Stimulated activated CD8-positive, alpha-beta memory T cell treated with anti-CD3 and anti-CD28 coated beads, Interleukin-7, amount 100 ng/mL, for 24 hours (primary cell): Measurements from ENCODE around the gene TRAF1.

Source experiments
- DNase-seq: peaks from one replicate; pipeline ENCODE4 v3.0.0-alpha.2; 2020; ENCODE audit warnings: low read depth

TRAF1 gene

DNA sequence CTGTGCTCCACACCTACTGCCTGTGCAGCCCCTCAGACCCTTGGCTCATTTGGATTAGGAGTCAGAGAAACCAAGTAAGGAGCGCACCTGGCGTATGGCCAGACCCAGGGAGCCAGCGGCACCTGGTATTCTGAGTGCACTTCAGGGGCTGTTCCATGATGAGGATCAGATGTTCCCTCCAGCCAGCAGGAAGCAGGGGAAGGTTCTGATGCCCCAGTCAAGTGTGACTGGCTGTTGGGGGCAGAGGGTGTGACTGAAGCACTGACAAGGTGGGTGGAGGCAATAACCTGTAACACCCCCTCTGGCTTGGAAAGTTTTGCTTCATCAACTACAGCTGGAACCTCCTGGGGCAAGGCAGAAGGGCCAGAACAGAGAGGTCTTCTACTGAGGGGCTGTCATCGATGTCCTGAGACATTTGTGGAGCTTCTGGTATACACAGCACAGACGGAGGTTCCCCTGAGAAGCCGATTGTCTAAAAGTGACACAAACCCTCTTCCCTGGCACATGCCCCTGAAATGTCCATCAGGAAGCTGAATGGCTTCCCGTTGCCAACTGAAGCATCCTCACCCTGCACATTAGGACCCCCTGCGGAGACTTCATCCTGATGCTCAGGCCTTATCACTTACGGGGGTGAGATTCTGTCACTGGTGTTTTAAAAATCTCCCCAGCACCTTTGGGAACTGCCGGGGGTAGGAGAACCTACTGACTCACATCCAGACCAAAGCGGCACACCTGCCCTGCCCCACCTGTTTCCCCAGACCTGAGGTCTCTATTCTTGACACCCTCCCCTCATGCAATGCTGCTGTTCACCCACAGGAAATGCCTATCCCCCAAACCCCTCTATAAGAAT is 21.1 kb downstream of the TRAF1 start:
- no peak for DNase-seq

DNA sequence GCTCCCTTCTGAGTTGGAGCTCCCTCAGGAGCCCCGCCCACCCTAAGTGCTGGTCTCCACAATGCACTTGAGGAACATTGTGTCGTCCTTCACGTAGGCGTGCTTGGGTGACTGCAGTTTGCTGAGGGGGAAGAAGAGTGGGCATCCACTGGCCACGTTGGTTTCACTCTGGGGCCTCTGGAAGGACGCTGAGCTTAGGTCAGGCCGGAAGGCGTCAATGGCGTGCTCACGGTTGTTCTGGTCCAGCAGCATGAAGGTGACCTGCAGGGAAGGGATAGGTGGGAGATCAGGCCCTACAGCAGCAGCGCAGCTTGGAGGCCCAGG is 21.7 kb downstream of the TRAF1 start:
- no peak for DNase-seq

DNA sequence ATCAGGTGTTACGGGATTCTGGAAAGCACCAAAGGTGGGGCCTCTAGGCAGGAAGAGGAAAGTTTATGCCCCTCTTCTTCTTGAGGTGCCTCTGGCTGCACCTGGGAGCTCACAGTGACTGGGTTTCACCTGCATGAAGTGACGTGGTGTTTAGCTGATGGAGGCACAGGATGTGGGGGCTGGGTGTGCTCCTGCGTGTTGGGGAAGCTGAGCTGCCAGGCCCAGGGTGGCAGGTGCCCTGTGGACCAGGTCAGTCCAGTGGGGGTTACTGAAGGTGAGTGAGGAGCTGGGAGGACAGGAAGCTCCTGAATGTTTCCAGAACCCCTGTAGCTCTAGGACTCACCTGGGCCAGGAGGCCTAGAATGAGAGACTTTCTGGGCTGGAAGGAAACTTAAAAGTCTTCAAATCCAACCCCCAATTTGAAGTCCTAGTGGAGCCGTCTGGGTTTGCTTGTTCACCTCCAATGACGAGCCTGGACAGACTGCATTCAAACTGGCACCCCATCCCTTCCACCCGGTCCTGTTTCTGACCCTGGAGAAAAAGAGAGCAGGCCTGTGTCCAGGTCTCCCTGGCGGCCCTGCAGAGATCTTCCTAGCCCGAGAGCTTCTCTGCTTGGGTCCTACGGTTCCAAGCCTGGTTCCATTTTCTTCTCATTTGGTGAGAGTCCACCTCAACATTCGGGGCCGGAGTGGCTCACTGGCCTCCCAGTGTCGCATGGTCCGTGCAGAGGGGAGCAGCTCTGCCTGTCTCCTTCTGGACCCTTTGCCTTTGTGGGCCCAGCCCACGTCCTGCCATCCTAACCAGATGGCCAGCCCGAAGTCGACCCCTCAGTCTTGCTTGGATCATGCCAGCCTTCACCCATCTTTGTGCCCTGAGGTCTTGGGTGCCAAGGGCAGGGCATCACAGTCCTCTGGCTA is 22.3 kb downstream of the TRAF1 start:
- no peak for DNase-seq

DNA sequence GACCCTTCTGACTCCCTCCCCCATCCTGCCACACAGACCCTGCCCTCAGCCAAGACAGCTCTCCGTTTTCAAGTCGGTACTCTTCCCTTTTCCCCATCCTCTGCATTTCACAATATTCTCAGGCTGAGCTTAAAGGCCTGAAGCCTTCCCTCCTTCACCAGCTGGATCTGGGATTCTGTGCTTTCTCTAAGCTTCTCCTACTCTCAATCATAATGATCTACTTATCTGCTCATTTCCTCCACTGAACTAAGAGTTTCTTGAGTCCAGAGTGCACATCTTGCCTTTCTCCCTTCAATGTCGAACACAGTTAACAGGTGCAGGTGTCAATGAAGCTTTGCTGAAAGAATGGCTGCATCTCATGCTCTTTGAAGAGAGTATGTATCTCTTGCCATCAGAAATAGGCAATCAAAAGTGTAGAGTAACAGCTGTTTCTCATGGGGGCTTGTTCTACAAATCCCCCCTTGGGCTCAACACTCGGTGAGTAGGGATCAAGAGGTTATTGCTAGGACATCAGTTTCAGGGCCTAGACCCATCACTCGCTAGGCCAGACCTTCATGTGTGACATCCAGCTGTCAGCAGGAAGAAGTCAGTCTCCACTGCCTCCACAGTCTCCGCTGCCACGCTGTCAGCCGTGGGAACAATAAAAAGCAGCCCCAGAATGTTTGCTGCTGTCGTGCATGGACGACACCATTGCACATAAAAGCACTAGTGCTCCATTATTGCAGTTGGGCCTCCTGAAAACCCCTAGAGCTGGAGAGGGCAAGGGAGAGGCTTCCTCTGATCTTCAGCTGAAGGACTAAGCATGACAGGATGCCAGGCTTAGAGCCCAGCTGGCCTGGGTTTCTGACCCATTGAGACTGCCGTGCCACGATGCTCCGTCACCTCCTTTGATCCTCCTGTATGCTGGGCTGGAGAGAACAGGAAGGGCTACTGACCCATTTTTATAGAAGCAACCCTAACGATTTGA is 23.7 kb downstream of the TRAF1 start:
- no peak for DNase-seq

DNA sequence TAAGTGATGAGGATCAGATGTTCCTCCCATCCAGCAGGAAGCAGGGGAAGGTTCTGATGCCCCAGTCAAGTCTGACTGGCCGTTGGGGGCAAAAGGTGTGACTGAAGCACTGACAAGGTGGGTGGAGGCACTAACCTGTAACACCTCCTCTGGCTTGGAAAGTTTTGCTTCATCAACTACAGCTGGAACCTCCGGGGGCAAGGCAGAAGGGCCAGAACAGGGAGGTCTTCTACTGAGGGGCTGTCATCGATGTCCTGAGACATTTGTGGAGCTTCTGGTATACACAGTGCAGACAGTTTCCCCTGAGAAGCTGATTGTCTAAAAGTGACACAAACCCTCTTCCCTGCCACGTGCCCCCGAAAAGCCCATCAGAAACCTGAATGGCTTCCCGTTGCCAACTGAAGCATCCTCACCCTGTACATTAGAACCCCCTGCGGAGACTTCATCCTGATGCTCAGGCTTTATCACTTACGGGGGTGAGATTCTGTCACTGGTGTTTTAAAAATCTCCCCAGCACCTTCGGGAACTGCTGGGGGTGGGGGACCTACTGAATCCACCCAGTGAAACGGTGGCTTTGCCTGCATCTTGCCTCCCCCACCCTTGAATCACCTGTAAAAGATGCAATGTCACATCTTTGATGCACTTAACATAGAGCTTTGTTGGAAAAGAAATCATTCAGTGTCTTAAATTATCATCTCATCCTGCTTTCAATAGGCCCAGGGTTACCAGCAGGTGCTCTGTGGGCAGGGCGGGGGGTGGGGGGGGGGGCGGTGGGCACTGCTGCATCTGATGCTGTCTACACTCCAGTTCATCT is 24.6 kb downstream of the TRAF1 start:
- no peak for DNase-seq

DNA sequence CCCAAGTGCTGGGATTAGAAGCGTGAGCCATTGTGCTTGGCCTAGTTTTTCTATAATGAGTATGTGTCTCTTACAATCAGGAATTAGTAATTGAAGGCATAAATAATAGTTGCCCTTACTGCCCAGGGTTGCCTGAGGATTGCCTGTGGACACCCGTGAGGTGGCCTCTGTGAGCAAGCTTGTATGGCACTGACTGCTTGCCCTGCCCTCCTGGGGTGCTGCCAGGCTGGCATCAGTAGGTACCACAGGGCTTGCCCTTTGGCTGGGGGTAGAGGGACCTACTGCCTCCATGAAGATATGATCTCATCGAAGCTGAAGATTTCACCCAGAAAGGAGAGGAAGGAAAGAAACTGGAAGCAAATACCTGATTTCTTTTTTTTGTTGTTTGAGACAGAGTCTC is 25.8 kb downstream of the TRAF1 start:
- no peak for DNase-seq

DNA sequence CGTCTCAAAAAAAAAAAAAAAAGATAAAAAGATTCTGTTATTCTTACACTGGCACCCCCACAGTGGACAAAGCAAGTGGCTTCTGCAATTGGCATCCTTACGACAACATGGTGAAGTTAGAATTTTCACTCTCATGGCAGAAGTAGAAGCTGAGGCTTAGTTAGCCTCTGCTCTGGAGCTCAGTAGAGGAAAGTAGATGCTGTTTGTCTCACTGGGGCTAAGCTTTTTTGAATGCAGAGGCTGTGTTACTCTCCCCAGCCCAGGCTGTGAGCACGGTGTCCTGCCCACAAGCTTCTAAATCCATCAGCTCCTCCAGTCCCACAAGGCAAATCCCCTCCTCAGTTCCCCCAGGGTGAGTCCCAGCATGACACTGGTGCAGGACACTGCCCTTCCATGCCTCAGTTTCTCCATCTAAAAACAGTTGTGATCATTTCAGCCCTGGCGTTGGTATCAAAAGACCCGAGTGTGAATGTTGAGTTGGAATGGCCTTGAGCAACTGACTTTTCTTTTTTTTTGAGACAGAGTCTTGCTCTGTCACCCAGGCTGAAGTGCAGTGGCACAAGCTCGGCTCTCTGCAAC is 27.0 kb downstream of the TRAF1 start:
- no peak for DNase-seq

DNA sequence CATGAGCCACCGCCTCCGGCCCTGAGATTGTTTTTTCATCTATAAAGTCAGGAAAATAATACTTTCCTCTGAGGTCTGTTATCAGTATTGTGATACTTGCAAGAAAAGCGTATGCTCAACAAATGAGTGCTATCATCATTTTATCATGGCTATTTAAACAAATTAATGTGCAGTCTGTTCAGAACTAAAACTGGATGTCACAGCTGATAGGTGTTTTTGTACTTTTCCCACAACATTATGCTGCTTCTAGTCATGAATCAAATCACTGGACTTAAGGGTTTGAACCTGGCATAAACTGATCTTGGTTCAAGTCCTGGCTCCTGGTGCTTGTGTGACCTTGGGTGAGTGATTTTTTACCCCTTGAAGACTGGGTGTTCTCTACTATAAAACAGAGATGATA is 28.2 kb downstream of the TRAF1 start:
- DNase-seq: no peak

DNA sequence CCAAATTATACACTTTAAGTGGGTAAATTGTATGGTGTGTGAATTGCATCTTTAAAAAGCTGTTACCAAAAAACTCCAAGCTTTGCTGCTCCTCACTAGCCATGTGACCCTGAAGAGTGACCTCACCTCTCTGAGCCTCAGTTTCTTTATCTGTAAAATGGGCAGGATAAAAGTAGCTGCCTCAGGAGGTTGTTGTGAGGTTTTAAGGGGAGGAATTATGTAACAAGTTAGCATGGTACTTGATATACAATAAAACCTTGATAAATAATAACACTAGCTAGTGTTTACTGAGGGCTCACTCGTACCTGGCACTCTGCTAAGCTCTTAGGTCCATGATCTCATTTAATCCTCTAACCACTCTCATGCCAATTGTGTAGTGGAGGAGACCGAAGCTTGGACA is 30.6 kb downstream of the TRAF1 start:
- no peak for DNase-seq

DNA sequence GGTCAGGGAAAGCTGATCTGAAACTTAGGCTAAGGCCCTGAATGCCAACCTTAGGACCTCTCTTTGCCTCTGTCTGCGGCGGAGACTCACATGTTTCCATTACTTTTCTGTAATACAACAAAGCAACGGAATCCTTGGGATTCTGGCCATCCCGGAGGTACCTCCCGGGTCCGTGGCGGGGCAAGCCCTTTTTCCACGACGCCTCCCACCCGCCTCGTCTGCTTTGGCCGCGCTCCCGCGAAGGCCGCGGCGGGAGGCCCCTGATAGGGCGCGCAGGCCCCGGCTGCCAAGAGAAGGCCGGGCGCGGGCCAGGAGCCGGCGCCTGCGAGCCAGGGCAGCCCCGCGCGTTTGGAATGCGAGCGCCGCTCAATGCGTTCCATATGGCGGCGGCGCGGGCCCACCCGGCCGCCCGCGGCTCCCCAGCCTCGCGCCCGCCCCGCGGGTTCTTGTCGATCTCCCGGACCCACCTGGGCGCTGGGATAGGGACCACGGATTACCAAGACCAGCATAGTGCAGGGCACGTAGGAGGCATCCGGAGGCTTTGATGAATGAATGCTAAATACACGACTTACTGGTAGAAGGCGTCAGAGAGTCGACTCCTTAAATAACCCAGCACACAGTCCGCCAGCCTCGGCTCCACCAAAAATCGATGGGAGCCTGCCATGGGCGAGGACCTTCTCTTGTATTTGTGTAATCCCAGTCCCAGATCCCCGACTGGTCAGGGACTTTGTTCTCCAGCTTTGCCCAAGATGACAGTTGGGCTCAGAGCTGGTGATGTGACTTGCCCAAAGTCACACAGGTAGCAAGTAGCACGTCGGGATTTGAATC is 32.1 kb downstream of the TRAF1 start:
- no peak for DNase-seq

DNA sequence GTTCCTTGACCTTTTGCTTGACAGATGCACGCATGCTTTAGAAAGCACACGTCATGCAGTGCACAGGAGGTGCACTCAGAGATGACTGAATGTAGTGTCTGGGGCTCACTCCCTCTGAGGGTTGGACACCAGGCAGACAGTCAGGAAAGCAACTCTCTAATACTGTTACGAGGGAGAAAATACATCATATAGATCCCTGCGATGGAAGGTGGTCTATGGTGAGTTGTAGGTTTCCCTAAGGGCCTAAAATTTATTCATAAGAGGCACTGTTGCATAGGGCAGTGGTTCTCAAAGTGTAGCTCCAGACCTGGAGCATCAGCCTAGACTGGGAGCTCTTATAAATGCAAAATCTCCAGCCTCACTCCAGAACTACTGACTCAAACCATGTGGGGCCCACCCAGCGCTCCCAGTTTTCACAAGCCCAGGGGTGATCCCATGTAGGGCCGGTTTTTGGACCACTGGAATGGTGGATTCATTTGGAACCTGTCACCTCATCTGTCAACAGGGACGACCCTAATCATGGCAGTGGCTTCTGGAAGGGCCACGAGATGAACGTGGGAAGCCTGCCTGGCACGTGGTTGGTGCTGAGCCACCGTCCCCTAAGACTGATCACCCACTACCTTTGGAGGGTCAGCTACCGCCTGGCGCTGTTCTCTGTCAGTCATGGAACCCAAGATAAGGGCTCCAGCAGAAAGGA is 32.8 kb downstream of the TRAF1 start:
- no peak for DNase-seq

DNA sequence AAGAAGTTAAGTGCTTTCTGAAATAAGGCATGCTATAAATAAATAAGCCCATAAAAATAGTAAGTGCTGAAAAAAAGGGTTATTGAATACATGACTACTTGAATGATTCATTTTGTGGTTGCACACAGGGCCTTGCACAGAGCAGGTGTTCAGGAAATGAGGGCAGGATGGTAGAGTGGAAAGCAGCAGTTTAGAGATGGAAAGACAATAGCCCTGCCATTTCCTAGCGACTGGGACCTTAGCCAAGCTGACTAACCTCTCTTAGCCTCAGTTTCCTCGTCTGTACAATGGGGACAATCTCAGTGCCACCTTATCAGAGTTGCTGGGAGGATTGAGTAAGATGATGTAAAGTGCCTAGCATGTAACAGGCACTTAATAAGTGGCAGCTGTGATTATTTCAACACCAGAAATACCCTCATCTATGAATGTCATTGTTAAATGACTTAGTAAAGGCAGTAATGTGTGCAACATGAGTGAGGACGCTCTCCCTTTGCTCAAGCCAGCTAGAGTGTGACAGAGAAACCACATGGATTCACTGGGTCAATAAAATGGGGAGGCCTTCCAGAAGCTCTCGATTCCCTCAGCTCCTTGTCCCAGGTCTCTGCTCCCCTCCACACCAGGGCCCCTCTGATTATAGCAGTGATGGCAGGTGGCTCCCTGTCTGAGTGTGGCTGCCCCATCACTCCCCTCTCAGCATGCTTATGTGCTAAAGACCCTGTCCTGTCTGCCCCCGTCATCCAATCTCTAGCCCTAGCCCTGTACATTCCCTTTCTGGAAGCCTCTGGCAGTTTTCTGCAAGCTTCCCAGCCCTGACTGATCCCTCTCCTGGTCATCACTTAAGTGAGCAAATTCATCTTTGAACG is 33.6 kb downstream of the TRAF1 start:
- no peak for DNase-seq

DNA sequence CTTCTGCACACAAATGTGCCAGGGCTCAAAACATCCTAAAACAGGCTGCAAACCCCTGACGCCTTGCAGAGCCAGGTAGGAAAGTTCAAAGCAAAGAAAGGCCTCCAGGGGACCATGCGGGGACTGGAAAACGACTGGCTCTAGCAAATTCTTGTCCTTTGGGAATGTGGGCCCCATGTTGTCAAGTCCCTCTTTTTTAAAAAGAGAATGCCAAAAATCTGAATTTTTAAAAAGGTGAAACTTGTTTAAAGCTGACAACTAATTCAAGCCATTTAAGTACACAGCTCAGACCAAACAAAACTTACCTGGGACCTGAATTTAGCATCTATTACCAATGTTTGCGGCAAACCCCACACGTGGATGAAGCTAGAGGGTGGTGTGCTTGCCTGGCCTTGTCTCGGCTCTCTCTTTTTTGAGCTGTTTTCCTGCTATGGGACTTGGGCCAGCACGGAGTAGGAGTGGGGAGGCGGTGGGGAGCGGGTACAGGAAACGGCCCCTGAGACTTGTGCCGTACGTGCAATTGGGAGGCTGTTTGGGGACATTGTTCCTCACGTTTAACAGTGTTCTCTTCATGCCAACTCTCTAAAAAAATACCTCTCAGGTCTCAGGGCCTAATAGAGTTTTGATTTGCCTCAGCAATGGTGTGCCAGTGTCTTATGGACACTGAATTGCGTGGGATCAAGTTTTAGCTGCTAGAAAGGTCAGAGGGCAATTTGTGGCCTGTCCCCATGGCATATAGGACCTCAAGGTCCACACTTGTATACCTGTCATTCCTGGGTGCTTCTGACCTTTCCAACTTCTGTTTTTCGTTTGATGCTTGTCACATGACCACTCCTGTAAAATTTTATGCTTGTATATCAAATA is 34.5 kb downstream of the TRAF1 start:
- no peak for DNase-seq

DNA sequence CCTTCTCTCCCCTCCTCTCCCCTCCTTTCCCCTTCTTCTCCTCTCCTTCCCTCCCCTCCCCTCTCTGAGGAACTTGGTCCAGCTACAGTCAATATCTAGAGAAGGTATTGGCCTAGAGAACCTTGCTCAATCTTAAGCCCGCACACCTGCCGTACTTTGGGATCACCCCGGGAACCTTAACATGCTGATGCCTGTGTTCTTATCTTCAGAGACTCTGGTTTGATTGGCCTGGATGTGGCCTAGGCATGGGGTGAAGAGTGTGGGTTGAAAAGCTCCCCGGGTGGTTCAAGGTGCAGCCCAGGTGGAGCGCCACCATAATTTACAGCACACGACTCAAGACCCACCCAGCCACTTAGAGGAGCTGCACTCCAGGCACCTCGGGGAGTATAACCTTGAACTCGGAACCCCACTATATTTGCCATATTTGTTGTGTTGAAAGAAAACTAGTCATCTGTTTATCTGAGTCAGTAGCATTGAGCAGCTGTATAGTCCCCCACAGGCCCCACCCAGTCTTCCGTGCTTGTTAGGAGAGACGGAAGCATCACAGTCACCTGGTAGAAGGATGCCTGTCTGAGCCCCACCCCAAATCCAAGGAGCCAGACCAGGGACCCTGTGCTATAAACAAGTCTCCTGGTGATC is 35.2 kb downstream of the TRAF1 start:
- no peak for DNase-seq

DNA sequence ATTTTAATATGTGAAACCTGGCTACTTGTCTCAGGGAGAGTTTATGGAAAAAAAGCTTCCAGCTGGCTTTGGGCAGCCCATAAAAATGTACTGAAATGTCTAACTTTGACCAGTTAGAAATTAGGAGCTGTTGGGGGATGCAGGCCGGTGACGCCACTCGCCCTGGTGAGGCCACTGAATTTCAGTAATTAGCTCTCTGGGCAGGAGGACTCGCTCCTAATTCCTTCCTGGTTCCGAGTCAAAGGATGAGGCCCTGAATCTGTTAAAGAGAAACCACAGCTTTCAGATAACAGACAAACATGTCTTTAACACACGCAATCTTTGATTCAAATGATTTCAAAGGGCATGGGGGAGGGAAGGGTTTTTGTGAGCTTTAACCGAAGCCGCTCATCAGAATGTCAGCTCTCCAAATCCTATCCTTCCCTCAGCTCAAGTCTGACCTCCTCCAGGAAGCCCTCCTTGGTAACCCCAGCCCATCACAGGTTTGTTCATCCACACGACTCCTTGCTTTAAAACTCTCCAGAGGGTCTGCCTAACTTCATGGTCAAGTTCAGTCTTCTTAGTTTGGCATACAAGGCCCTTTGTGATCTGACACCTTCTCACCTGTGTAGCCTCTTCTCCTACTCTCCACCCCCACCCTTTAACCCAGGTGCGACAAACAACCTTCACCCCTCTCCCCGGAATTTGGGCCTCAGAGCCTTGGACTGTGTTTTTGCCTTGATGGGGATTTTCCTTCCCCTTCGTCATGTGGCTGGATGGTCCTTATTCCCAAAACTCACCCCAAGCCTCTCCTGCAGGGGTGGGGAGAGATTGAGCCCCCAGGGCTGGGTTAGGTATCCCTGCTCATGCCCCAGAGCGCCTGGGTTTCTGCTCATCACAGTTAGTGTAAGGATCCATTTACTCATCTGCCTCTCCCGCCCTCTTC is 36.0 kb downstream of the TRAF1 start:
- no peak for DNase-seq
